SK-N-MC (cell line): ENCODE data around the gene GPC2.

Experiments
- EZH2 ChIP-seq: fragments of 200-600 bp; sonication (generic); IDR thresholded peaks from one replicate; pipeline ENCODE4 v1.6.1; 2017; ENCODE audit warnings: antibody characterized with exemption
- FOXP2 ChIP-seq: optimal IDR thresholded peaks from 2 replicates; pipeline ENCODE3; 2011; ENCODE audit warnings: mild to moderate bottlenecking, moderate library complexity; ENCODE audit not compliant: insufficient read depth; ENCODE audit errors: extremely low read length, control extremely low read depth
- POLR2AphosphoS5 ChIP-seq: IDR thresholded peaks from 2 replicates; pipeline ENCODE4 v1.6.1; 2012; ENCODE audit warnings: mild to moderate bottlenecking, low read depth, low read length, borderline replicate concordance

DNA sequence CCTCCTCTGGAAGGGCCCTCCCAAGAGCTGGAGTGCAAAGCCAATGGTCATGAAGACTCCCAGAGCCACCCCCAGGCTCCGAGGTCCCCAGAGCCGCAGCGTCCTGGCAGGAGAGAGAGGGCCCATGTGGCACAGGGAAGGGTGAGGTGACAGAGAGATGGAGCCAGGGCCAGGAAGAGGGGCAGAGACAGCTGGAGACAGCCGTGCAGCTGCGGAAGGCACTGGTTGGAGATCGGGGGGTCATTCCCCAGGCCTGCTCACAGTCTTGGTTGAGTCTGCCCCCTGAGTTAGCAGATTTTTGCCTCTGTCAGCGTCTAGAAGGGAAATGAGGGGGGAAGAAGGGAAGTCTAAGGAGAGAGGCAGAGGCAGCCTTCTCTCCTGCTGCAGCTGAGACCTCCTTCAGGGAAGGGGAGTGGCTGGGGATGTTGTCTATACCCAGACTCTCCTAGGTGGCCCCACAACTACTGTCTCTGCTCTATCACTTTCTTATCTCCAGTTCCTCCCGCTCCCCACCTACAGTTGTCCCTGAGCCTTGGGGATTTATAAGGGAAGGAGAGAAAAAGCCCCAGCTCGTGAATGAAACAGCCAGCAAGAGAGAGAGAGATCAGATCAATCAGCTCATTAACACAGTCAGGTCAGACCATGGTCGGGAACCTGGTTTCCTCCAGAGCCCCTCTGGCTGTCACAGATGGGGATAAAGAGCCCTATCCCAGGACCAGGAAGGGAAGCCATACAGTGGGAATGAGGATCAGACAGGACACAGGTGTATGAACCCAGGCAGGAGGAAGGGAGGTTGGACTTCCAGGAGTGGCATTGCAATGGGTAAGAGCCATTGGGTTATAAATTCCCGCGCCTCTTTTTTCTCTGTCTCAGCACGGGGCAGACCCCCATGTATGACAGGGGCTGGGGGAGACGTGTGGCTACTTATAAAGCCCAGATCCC, 9.9 kb downstream of the GPC2 start:
- TF ChIP-seq EZH2 (no peak), POLR2AphosphoS5 (peak; percentile 18; the same call in 1 of the 2 replicates), FOXP2 (no peak)
